Activated B cell treated with CpG ODN at 0.5 μM for 24 hours (primary cell): ENCODE results near the gene PHC2. TPM values are rescaled to one million over a fixed set of nuclear protein-coding genes. Genes with fewer than 3 reads are reported as not detected.

Experiments used
- ATAC-seq: fragments of 200-7000 bp; cut with Tn5 transposase; one replicate; pipeline ENCODE4 v1.10.0; 2021; ENCODE audit warnings: low read depth, mild to moderate bottlenecking, moderate library complexity
- CTCF ChIA-PET: fragments of 350-600 bp; sonication (Branson Sonifier 250); formaldehyde crosslinking; loops from one replicate; lab custom pipeline; 2021; ENCODE audit warnings: antibody characterized with exemption; lab: Charles Lee
- POLR2A ChIA-PET: fragments of 350-600 bp; sonication (Branson Sonifier 250); formaldehyde crosslinking; loops from one replicate; lab custom pipeline; 2021; ENCODE audit warnings: antibody characterized with exemption; lab: Charles Lee
- DNase-seq: peaks from one replicate; pipeline ENCODE4 v3.0.0; 2022
- H3K27ac Mint-ChIP-seq: one replicate; pipeline ENCODE4 v1.8.0; 2020; ENCODE audit warnings: mixed read lengths
- H3K27me3 Mint-ChIP-seq: one replicate; pipeline ENCODE4 v1.8.0; 2021; ENCODE audit warnings: mixed read lengths
- H3K36me3 Mint-ChIP-seq: one replicate; pipeline ENCODE4 v1.8.0; 2021; ENCODE audit warnings: low read depth, mixed read lengths
- H3K4me1 Mint-ChIP-seq: one replicate; pipeline ENCODE4 v1.8.0; 2021; ENCODE audit warnings: mixed read lengths
- H3K4me3 Mint-ChIP-seq: one replicate; pipeline ENCODE4 v1.8.0; 2020; ENCODE audit warnings: mild to moderate bottlenecking, mixed read lengths
- H3K9me3 Mint-ChIP-seq: one replicate; pipeline ENCODE4 v1.8.0; 2020; ENCODE audit warnings: mixed read lengths
- CTCF ChIP-seq: fragments of 200-600 bp; IDR thresholded peaks from one replicate; pipeline ENCODE4 v1.8.0; 2022; ENCODE audit warnings: antibody characterized with exemption, mild to moderate bottlenecking
- intact Hi-C: fragments of 100-400 bp; cut with micrococcal nuclease; formaldehyde crosslinking; loops from one replicate; pipeline ENCODE4 v1.15.1; 2024
- total RNA-seq: library from RNA; stranded (reverse); gene quantifications from 2 replicates; pipeline ENCODE4 v1.2.3, GENCODE V29; 2022

Gene PHC2
- total RNA-seq, 1 donor from 2014 or later: 16.4 TPM

GRCh38 chr1:33438364-33439160, 7.7 kb upstream of the PHC2 start:
- Mint-ChIP-seq H3K9me3 (no peaks in the 10 kb centered on the region), H3K4me1 (no peaks in the 10 kb centered on the region), H3K4me3 (no peak overlapping the region), H3K27ac (no peak overlapping the region), H3K36me3 (no peaks in the 10 kb centered on the region), H3K27me3 (peaks cover 19% of the 10 kb centered on the region)
- ChIA-PET POLR2A (no interaction called here), CTCF (no interaction called here)
- intact Hi-C loops: no loop called here
- no peak for TF ChIP-seq CTCF
- ATAC-seq (no peak), DNase-seq (no peak)

- intact Hi-C loops: no loop called here
- ATAC-seq (no peak), DNase-seq (no peak)
- Mint-ChIP-seq H3K9me3 (no peaks in the 10 kb centered on the region), H3K27ac (no peak overlapping the region), H3K4me1 (no peaks in the 10 kb centered on the region), H3K27me3 (peaks cover 15% of the 10 kb centered on the region), H3K36me3 (no peaks in the 10 kb centered on the region), H3K4me3 (no peak overlapping the region)
- TF ChIP-seq CTCF: no peak
- ChIA-PET CTCF (no interaction called here), POLR2A (no interaction called here)
Measured at GRCh38 chr1:33436557-33437285, 5.8 kb upstream of the PHC2 start.

- H3K27me3 Mint-ChIP-seq: peaks cover 7% of the 10 kb centered on the region
- H3K9me3 Mint-ChIP-seq: no peaks in the 10 kb centered on the region
- no peak overlapping the region for H3K4me3 Mint-ChIP-seq
- no peaks in the 10 kb centered on the region for H3K36me3 Mint-ChIP-seq
- ATAC-seq: no peak
- ChIA-PET CTCF (no interaction called here), POLR2A (no interaction called here)
- no peak for TF ChIP-seq CTCF
- intact Hi-C loops: no loop called here
- no peak for DNase-seq
- no peak overlapping the region for H3K27ac Mint-ChIP-seq
- peaks cover 3% of the 10 kb centered on the region for H3K4me1 Mint-ChIP-seq
Measured at GRCh38 chr1:33435096-33435820, 4.4 kb upstream of the PHC2 start.

- POLR2A ChIA-PET: no interaction called here
- no peak overlapping the region for H3K4me3 Mint-ChIP-seq
- H3K36me3 Mint-ChIP-seq: no peaks in the 10 kb centered on the region
- no peak overlapping the region for H3K27ac Mint-ChIP-seq
- peaks cover 4% of the 10 kb centered on the region for H3K27me3 Mint-ChIP-seq
- H3K4me1 Mint-ChIP-seq: peaks cover 5% of the 10 kb centered on the region
- intact Hi-C loops: no loop called here
- H3K9me3 Mint-ChIP-seq: no peaks in the 10 kb centered on the region
- CTCF ChIA-PET: no interaction called here
- ATAC-seq: no peak
- no peak for TF ChIP-seq CTCF
- DNase-seq: no peak
Measured at GRCh38 chr1:33434363-33434750, 3.5 kb upstream of the PHC2 start.
